C4-2B (cell line): ENCODE results near the gene GSDMA.

Experiments
- H3K27ac ChIP-seq: fragments of 450-650 bp; 2 replicates; pipeline ENCODE4 v1.5.1; 2017
- ZFX ChIP-seq: fragments of 450-650 bp; IDR thresholded peaks from 2 replicates; pipeline ENCODE4 v1.6.1; 2017
- TF ChIP-seq, protein P1 (sequence below): fragments of 450-650 bp; conservative IDR thresholded peaks from 2 replicates; pipeline ENCODE4 v1.5.1; 2017; ENCODE audit warnings: mild to moderate bottlenecking

GSDMA gene

DNA sequence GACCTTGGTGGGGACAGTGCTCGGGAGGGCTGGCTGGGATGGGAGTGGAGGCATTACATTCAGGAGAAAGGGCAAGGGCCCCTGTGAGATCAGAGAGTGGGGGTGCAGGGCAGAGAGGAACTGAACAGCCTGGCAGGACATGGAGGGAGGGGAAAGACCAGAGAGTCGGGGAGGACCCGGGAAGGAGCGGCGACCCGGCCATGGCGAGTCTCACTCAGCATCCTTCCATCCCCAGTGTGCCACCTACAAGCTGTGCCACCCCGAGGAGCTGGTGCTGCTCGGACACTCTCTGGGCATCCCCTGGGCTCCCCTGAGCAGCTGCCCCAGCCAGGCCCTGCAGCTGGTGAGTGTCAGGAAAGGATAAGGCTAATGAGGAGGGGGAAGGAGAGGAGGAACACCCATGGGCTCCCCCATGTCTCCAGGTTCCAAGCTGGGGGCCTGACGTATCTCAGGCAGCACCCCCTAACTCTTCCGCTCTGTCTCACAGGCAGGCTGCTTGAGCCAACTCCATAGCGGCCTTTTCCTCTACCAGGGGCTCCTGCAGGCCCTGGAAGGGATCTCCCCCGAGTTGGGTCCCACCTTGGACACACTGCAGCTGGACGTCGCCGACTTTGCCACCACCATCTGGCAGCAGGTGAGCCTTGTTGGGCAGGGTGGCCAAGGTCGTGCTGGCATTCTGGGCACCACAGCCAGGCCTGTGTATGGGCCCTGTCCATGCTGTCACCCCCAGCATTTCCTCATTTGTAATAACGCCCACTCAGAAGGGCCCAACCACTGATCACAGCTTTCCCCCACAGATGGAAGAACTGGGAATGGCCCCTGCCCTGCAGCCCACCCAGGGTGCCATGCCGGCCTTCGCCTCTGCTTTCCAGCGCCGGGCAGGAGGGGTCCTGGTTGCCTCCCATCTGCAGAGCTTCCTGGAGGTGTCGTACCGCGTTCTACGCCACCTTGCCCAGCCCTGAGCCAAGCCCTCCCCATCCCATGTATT is 53.5 kb downstream of the GSDMA start:
- H3K27ac ChIP-seq, result no peak overlapping the region

DNA sequence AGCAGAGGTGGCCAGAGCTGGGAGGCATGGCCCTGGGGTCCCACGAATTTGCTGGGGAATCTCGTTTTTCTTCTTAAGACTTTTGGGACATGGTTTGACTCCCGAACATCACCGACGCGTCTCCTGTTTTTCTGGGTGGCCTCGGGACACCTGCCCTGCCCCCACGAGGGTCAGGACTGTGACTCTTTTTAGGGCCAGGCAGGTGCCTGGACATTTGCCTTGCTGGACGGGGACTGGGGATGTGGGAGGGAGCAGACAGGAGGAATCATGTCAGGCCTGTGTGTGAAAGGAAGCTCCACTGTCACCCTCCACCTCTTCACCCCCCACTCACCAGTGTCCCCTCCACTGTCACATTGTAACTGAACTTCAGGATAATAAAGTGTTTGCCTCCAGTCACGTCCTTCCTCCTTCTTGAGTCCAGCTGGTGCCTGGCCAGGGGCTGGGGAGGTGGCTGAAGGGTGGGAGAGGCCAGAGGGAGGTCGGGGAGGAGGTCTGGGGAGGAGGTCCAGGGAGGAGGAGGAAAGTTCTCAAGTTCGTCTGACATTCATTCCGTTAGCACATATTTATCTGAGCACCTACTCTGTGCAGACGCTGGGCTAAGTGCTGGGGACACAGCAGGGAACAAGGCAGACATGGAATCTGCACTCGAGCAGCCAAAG is 54.7 kb downstream of the GSDMA start:
- TF ChIP-seq, protein P1, sequence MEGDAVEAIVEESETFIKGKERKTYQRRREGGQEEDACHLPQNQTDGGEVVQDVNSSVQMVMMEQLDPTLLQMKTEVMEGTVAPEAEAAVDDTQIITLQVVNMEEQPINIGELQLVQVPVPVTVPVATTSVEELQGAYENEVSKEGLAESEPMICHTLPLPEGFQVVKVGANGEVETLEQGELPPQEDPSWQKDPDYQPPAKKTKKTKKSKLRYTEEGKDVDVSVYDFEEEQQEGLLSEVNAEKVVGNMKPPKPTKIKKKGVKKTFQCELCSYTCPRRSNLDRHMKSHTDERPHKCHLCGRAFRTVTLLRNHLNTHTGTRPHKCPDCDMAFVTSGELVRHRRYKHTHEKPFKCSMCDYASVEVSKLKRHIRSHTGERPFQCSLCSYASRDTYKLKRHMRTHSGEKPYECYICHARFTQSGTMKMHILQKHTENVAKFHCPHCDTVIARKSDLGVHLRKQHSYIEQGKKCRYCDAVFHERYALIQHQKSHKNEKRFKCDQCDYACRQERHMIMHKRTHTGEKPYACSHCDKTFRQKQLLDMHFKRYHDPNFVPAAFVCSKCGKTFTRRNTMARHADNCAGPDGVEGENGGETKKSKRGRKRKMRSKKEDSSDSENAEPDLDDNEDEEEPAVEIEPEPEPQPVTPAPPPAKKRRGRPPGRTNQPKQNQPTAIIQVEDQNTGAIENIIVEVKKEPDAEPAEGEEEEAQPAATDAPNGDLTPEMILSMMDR, result no peak
- no peak for TF ChIP-seq ZFX
- no peak overlapping the region for H3K27ac ChIP-seq

More for the DNA sequence above, 53.5 kb downstream of the GSDMA start:
- TF ChIP-seq ZFX, result no peak
- TF ChIP-seq, protein P1, result no peak

GRCh38 chr17:40018211-40019121 is 55.7 kb downstream of the GSDMA start:
- no peak overlapping the region for H3K27ac ChIP-seq
- TF ChIP-seq ZFX, result no peak
- TF ChIP-seq, protein P1, result no peak

- TF ChIP-seq ZFX, result no peak
- H3K27ac ChIP-seq, result no peak overlapping the region
These were observed 56.6 kb downstream of the GSDMA start for GRCh38 chr17:40019140-40019991.

DNA sequence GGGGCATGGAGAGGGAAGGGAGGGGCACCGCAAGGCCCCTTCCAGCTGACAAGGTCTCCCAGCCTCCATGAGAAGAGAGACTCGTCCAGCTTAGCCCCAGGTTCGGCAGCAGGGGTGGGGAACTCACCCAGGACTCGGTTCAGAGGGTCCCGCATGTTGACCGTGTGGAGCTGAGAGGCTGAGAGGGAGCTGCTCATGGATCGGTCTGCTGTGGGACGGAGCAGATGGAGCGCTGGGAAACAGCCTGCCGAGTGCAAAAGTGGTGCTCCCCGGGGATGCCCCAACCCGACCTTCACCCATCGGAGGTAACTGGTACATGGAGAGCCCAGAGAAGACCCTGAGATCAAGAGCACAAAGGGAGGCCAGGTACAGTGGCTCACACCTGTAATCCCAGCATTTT is 57.3 kb downstream of the GSDMA start:
- H3K27ac ChIP-seq, result no peak overlapping the region
- TF ChIP-seq, protein P1, result no peak
- TF ChIP-seq ZFX, result no peak

DNA sequence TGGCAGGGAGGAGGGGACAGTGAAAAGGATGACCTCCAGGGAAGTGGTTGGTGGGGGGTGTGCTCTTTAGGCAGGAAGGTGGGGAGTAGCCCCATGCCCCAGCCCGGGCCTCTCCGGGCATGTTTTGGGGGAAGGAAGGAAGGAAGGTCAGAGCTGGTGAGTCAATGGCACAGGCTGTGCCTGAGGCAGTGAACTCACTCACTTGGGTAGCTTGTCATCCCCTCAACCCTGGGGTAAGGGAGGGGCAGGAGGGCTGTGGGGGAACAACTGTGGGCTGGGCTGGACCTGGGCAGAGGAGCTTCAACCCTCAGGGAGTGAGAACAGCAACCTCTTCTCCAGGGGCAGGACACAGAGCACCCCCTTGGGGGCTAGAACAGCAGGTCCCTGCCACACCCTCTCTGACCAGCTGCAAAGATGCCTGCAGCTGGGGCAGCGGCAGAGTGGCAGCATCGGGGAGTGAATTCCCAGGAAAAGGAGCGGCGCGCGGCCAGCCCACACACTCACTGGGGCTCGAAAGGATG is 58.7 kb downstream of the GSDMA start:
- TF ChIP-seq, protein P1, result no peak
- no peak for TF ChIP-seq ZFX
- no peak overlapping the region for H3K27ac ChIP-seq
